ENCODE data around the gene TEF. TPM values are rescaled to one million over a fixed set of nuclear protein-coding genes. Genes with fewer than 3 reads are reported as not detected.
"Not testable (repeated sequence)": the region's sequence is repeated elsewhere in the genome, so short reads cannot be mapped to it uniquely, and the experiment has no call there.

Gene TEF
- total RNA-seq, 1 donor from 2014 or later = 6.6 TPM

DNA sequence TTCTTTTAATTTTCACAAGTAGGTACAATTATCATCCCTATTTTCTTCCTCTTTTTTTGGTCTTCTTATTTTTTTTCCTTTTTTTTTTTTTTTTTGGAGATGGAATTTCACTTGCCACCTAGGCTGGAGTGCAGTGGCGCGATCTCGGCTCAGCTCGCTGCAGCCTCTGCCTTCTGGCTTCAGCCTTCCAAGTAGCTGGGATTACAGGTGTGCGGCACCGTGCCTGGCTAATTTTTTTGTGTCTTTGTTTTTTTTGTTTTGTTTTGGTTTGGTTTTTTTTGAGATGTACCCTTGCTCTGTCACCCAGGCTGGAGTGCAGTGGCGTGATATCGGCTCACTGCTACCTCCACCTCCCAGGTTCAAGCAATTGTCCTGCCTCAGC lies 48.2 kb downstream of the TEF start:
- Mint-ChIP-seq H3K27ac (ENCODE audit: unreplicated experiment) (no peak overlapping the region), H3K4me1 (ENCODE audit: unreplicated experiment) (no peaks in the 10 kb centered on the region), H3K9me3 (ENCODE audit: unreplicated experiment) (no peaks in the 10 kb centered on the region), H3K27me3 (ENCODE audit: unreplicated experiment) (peaks cover 6% of the 10 kb centered on the region), H3K36me3 (ENCODE audit: low read depth, unreplicated experiment) (peaks cover 5% of the 10 kb centered on the region), H3K4me3 (ENCODE audit: unreplicated experiment) (no peak overlapping the region)
- no peak for DNase-seq (ENCODE audit: low spot score)
- TF ChIP-seq, protein P1, sequence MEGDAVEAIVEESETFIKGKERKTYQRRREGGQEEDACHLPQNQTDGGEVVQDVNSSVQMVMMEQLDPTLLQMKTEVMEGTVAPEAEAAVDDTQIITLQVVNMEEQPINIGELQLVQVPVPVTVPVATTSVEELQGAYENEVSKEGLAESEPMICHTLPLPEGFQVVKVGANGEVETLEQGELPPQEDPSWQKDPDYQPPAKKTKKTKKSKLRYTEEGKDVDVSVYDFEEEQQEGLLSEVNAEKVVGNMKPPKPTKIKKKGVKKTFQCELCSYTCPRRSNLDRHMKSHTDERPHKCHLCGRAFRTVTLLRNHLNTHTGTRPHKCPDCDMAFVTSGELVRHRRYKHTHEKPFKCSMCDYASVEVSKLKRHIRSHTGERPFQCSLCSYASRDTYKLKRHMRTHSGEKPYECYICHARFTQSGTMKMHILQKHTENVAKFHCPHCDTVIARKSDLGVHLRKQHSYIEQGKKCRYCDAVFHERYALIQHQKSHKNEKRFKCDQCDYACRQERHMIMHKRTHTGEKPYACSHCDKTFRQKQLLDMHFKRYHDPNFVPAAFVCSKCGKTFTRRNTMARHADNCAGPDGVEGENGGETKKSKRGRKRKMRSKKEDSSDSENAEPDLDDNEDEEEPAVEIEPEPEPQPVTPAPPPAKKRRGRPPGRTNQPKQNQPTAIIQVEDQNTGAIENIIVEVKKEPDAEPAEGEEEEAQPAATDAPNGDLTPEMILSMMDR (IDR thresholded peaks at IDR 0.05; ENCODE audit: unreplicated experiment) = no peak

DNA sequence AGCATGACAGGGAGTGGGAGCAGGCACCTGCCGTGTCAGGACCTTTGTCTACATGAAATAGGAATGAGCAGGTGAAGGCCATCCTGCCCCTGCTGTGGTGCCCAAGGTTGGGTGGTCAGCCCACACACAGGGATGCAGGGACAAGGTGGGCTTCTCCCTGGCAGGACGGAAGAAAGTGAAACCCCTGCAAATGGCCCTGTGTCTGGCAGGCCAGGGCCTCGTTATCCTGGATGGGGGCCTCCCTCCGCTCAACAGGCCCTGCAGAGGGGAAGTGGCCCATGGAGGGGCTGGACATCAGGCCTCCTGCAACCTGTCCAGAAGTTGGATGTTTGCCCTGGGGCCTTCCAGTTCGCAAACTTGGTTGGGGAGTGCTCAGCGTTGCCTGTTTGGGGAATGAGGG lies 49.9 kb downstream of the TEF start:
- Mint-ChIP-seq H3K4me3 (ENCODE audit: unreplicated experiment) (peak overlapping the region; percentile 26), H3K27me3 (ENCODE audit: unreplicated experiment) (peaks cover 6% of the 10 kb centered on the region), H3K4me1 (ENCODE audit: unreplicated experiment) (no peaks in the 10 kb centered on the region), H3K36me3 (ENCODE audit: low read depth, unreplicated experiment) (peaks cover 18% of the 10 kb centered on the region), H3K27ac (ENCODE audit: unreplicated experiment) (no peak overlapping the region), H3K9me3 (ENCODE audit: unreplicated experiment) (no peaks in the 10 kb centered on the region)
- TF ChIP-seq, protein P1 (IDR thresholded peaks at IDR 0.05; ENCODE audit: unreplicated experiment) = no peak
- no peak for DNase-seq (ENCODE audit: low spot score)

DNA sequence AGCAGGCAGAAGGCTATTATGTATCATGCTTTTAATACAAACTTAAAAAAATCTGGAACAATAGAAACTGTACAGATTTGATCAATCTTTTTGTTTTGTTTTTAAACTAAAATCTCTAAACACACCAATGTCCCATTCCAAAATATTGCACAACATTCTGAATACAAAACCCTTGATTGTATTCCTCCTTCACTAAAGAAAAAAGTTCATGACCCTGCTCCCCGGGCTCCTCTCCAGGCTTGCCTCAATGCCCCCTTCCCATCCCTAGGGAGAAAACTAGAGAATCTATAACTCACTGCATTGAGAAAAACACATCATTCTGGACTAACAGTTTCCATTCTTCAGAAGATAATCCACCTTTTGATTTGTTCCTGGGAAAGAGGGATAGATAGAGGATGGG lies 51.7 kb downstream of the TEF start:
- not testable (repeated sequence) for DNase-seq (ENCODE audit: low spot score); H3K27ac Mint-ChIP-seq (ENCODE audit: unreplicated experiment); H3K4me3 Mint-ChIP-seq (ENCODE audit: unreplicated experiment); H3K9me3 Mint-ChIP-seq (ENCODE audit: unreplicated experiment); H3K4me1 Mint-ChIP-seq (ENCODE audit: unreplicated experiment); H3K27me3 Mint-ChIP-seq (ENCODE audit: unreplicated experiment)
- peaks cover 17% of the 10 kb centered on the region for H3K36me3 Mint-ChIP-seq (ENCODE audit: low read depth, unreplicated experiment)

- not testable (repeated sequence) for DNase-seq (ENCODE audit: low spot score); H3K4me3 Mint-ChIP-seq (ENCODE audit: unreplicated experiment); H3K9me3 Mint-ChIP-seq (ENCODE audit: unreplicated experiment); H3K27me3 Mint-ChIP-seq (ENCODE audit: unreplicated experiment); H3K27ac Mint-ChIP-seq (ENCODE audit: unreplicated experiment); H3K4me1 Mint-ChIP-seq (ENCODE audit: unreplicated experiment)
- H3K36me3 Mint-ChIP-seq (ENCODE audit: low read depth, unreplicated experiment) = peaks cover 17% of the 10 kb centered on the region
Measured at GRCh38 chr22:41434361-41435003, 52.7 kb downstream of the TEF start.

GRCh38 chr22:41435560-41435959 lies 53.8 kb downstream of the TEF start:
- H3K4me3 Mint-ChIP-seq (ENCODE audit: unreplicated experiment) = peak overlapping the region; percentile 31
- DNase-seq (ENCODE audit: low spot score) = no peak
- no peak overlapping the region for H3K27ac Mint-ChIP-seq (ENCODE audit: unreplicated experiment)
- TF ChIP-seq, protein P1 (IDR thresholded peaks at IDR 0.05; ENCODE audit: unreplicated experiment) = no peak
- H3K9me3 Mint-ChIP-seq (ENCODE audit: unreplicated experiment) = no peaks in the 10 kb centered on the region
- peaks cover 17% of the 10 kb centered on the region for H3K36me3 Mint-ChIP-seq (ENCODE audit: low read depth, unreplicated experiment)
- peaks cover 4% of the 10 kb centered on the region for H3K27me3 Mint-ChIP-seq (ENCODE audit: unreplicated experiment)
- H3K4me1 Mint-ChIP-seq (ENCODE audit: unreplicated experiment) = no peaks in the 10 kb centered on the region

- Mint-ChIP-seq H3K36me3 (ENCODE audit: low read depth, unreplicated experiment) (peaks cover 17% of the 10 kb centered on the region), H3K27ac (ENCODE audit: unreplicated experiment) (no peak overlapping the region), H3K4me3 (ENCODE audit: unreplicated experiment) (no peak overlapping the region), H3K4me1 (ENCODE audit: unreplicated experiment) (no peaks in the 10 kb centered on the region), H3K9me3 (ENCODE audit: unreplicated experiment) (no peaks in the 10 kb centered on the region), H3K27me3 (ENCODE audit: unreplicated experiment) (peaks cover 3% of the 10 kb centered on the region)
- no peak for DNase-seq (ENCODE audit: low spot score)
- TF ChIP-seq, protein P1 (IDR thresholded peaks at IDR 0.05; ENCODE audit: unreplicated experiment) = no peak
Measured at GRCh38 chr22:41436322-41437113, 54.8 kb downstream of the TEF start.

All from endothelial cell (in vitro differentiated cells).